Left ventricle myocardium inferior (tissue), 1 donor: ENCODE data around the gene EPB41L5. TPM values are rescaled to one million over a fixed set of nuclear protein-coding genes. Genes with fewer than 3 reads are reported as not detected.
"Not testable (repeated sequence)": the region's sequence is repeated elsewhere in the genome, so short reads cannot be mapped to it uniquely, and the experiment has no call there.

ENCODE experiments used
- DNase-seq: peaks from one replicate; pipeline ENCODE4 v3.0.0-alpha.2; 2020
- H3K27ac ChIP-seq: fragments of 200-600 bp; replicated peaks from 2 replicates; pipeline ENCODE4 v1.8.0; 2021
- H3K27me3 ChIP-seq: fragments of 200-600 bp; 2 replicates; pipeline ENCODE4 v1.8.0; 2021; ENCODE audit warnings: low read depth
- H3K36me3 ChIP-seq: fragments of 200-600 bp; 2 replicates; pipeline ENCODE4 v1.8.0; 2021
- H3K4me1 ChIP-seq: fragments of 200-600 bp; 2 replicates; pipeline ENCODE4 v1.8.0; 2021
- H3K4me3 ChIP-seq: fragments of 200-600 bp; 2 replicates; pipeline ENCODE4 v1.8.0; 2021; ENCODE audit warnings: mild to moderate bottlenecking, moderate library complexity
- H3K9me3 ChIP-seq: fragments of 200-600 bp; replicated peaks from 2 replicates; pipeline ENCODE4 v1.8.0; 2021
- CTCF ChIP-seq: fragments of 200-600 bp; IDR thresholded peaks from 2 replicates; pipeline ENCODE4 v1.8.0; 2021; ENCODE audit warnings: antibody characterized with exemption, mild to moderate bottlenecking, borderline replicate concordance
- intact Hi-C: fragments of 100-400 bp; cut with micrococcal nuclease; formaldehyde crosslinking; loops from one replicate; pipeline ENCODE4 v1.11.0; 2022
- total RNA-seq: library from RNA; stranded (reverse); fragmentation: NEBNext Ultra II Directional; extraction: Animal tissue kit (Norgen Biotek cat#: 25700); gene quantifications from one replicate; pipeline ENCODE4 v1.2.1, GENCODE V29; 2021
- donor health status: DM: no; HTN: yes; CAD: no; lungs with severe emphysema.

The EPB41L5 gene
- total RNA-seq, 1 donor from 2014 or later: 9.1 TPM

- Histone ChIP-seq H3K4me3 (no peak overlapping the region), H3K9me3 (peaks cover 17% of the 10 kb centered on the region), H3K27ac (no peak overlapping the region), H3K27me3 (no peaks in the 10 kb centered on the region), H3K4me1 (peaks cover 19% of the 10 kb centered on the region), H3K36me3 (peaks cover 14% of the 10 kb centered on the region)
- DNase-seq: no peak
- intact Hi-C loops: no loop called here
- TF ChIP-seq CTCF: no peak
These were observed 31.5 kb downstream of the EPB41L5 start for GRCh38 chr2:120044336-120044735.

- Histone ChIP-seq H3K4me1 (peaks cover 19% of the 10 kb centered on the region), H3K9me3 (peaks cover 26% of the 10 kb centered on the region), H3K36me3 (peaks cover 15% of the 10 kb centered on the region)
- H3K27ac ChIP-seq, DNase-seq, H3K4me3 ChIP-seq, H3K27me3 ChIP-seq, intact Hi-C loops: not testable (repeated sequence)
These were observed 32.9 kb downstream of the EPB41L5 start for GRCh38 chr2:120045775-120046174.

- DNase-seq, H3K27ac ChIP-seq: not testable (repeated sequence)
These were observed 33.4 kb downstream of the EPB41L5 start for GRCh38 chr2:120046252-120046651.

GRCh38 chr2:120052597-120052996, 39.7 kb downstream of the EPB41L5 start:
- Histone ChIP-seq H3K36me3 (peaks cover 9% of the 10 kb centered on the region), H3K27me3 (no peaks in the 10 kb centered on the region), H3K4me1 (no peaks in the 10 kb centered on the region), H3K4me3 (no peak overlapping the region), H3K9me3 (peaks cover 40% of the 10 kb centered on the region), H3K27ac (no peak overlapping the region)
- DNase-seq: no peak
- intact Hi-C loops: no loop called here
- TF ChIP-seq CTCF: no peak

More at GRCh38 chr2:120046252-120046651, 33.4 kb downstream of the EPB41L5 start:
- peaks cover 31% of the 10 kb centered on the region for H3K9me3 ChIP-seq
- intact Hi-C loops, H3K4me3 ChIP-seq, H3K27me3 ChIP-seq: not testable (repeated sequence)
- peaks cover 20% of the 10 kb centered on the region for H3K36me3 ChIP-seq
- peaks cover 19% of the 10 kb centered on the region for H3K4me1 ChIP-seq

GRCh38 chr2:120053891-120054290, 41.0 kb downstream of the EPB41L5 start:
- H3K27ac ChIP-seq: no peak overlapping the region
- H3K36me3 ChIP-seq: peaks cover 9% of the 10 kb centered on the region
- H3K27me3 ChIP-seq: no peaks in the 10 kb centered on the region
- no peaks in the 10 kb centered on the region for H3K4me1 ChIP-seq
- H3K4me3 ChIP-seq: no peak overlapping the region
- H3K9me3 ChIP-seq: peaks cover 38% of the 10 kb centered on the region
- intact Hi-C loops: no loop called here
- DNase-seq: no peak
- no peak for TF ChIP-seq CTCF

- Histone ChIP-seq H3K27me3 (no peaks in the 10 kb centered on the region), H3K9me3 (peaks cover 10% of the 10 kb centered on the region), H3K27ac (no peak overlapping the region), H3K4me3 (no peak overlapping the region), H3K4me1 (no peaks in the 10 kb centered on the region), H3K36me3 (no peaks in the 10 kb centered on the region)
- TF ChIP-seq CTCF: no peak
- intact Hi-C loops: no loop called here
- no peak for DNase-seq
These were observed 46.6 kb downstream of the EPB41L5 start for GRCh38 chr2:120059483-120059882.
